HG03196 (cell line): ENCODE data around the gene LTBP2.

Source experiments
- ATAC-seq: cut with Tn5 transposase; IDR thresholded peaks from one replicate; pipeline ENCODE4 v1.9.1; 2021; ENCODE audit not compliant: unreplicated experiment

LTBP2 gene

DNA sequence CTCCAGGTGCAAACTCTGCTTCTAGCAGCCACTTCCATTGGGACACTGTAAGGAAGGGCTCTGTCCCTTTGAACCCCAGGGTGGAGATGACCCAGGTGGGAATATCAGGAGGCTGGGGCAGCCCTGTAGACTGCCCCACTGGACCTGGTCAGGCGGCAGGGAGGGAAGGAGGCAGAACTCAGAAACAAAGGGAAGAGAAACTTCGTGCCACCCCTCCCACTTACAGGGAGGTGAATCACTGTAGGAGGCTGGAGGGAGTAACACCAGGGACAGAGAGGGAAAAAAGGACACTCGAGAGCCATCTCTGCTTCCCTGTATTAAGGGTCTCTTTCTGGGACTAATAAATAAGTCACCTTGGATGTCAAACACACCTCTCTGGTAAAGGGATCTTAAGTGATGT lies 81.0 kb downstream of the LTBP2 start:
- no peak for ATAC-seq

DNA sequence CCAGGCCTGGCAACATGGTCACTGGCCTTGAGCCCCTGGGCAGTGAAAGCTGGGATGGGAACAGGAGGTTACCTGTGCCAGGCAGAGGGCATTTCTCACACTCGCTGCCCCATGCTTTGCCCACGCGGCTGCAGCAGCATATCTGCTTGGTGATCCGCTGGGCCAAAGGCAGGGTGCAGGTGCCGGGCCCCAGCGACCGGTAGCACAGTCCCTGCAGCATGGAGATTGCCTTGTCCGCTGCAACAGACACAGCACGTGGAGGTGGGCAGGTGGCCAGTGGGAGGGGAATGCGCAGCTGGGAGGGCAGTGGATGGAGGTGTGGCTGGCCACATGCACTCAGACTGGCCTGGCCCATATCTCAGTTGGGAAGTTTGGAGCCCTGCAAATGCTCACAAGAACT lies 83.2 kb downstream of the LTBP2 start:
- ATAC-seq = no peak

DNA sequence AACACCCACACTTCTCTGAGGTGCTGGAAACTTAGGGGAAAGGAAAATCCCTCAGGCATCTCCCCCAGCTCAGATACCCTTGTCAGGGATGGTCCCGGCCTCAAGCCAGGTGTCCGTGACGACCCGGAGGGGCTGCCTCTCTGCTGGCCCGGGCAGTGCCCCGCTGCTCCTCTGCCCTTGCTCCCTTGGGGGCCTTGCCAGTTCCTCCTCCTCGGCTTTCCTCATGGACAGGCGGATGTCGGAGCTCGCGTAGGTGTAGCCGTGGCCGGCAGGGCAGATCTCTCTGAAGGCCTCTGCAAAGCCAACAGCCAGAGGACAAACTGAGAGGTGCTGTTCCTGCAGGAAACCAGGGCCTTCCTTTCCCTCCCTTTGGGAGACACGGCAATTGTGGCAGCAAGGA lies 83.6 kb downstream of the LTBP2 start:
- ATAC-seq = no peak

DNA sequence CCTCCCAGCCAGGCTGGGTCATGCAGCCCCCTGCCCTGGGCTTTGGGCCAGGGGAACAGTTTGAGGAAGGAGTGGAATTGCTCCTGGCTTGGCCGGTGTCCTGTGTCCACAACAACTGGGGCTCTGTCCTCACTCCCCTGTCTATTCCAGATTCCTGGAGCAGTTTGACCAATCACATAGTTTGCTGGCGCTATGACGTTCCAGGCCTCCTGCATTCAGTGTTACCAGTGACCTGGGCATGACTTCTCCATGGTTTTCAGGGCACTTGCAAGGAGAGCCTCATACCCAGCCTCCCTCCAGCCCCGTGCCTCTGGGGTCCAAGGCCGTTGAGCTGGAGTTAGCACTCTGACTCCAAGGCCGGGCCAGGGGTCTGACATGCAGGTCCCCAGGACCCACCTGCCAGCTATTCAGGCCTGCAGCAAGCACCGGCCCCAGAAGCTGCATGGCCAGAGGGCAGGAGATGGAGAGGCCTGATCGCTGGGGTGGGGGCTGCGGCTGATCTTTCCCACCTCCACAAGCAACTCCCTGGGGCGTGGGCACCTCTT lies 84.2 kb downstream of the LTBP2 start:
- no peak for ATAC-seq

DNA sequence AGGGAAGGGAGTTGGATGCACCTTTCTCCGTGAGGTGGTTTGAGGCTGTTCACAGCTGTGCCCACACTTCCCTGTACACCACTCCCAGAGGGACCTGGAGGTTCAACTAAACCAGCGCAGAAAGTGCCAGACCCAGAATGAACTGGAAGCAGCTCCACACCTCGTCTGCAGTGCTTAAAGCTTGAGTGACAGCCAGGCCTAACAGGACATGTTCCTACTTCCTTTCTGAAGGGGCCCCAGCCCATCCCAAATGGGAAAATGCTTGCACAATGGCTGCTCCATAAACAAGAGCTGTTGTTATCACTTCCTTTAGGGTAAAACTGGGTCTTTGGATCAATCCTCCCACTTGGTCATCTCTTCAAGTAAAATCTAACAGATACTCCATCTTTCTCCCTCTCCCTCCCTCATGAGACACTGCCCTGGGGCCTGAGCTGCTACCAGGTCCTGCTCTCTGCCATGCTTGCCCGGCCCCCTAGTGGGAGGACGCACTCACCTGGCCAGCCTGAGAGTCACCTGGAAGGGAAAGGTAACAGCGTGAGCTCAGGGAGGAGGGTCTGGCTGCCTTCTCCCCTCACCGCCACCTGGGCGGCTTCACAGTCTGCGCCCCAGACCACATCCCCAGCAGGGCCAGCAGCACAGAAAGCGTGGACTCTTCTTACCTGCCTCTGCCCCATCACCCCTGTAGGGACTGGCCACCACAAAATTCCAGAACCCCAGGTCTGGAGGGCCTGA lies 85.0 kb downstream of the LTBP2 start:
- ATAC-seq = no peak

DNA sequence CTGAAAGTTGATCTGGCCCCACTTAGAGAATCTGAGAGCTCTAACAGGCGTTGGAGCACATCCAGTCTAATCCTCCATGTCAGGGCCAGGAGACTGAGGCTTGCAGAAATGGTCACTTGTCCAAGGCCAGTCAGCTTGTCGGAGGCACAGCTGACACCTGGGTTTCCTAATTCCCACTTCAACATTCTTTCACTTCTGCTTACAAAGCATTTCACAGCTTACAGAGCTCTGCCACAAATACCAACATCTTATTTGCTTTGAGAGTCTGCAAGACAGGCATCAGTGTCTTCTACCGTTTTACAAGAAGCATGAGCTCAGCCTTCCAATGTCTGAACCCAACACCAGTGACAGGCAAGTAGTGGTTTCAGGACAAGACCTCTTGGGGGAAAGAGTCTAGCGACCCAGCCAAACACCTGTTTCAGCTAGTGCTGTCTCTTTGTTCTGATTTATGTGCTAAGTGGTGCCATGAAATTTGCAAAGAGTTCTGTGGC lies 86.6 kb downstream of the LTBP2 start:
- no peak for ATAC-seq

DNA sequence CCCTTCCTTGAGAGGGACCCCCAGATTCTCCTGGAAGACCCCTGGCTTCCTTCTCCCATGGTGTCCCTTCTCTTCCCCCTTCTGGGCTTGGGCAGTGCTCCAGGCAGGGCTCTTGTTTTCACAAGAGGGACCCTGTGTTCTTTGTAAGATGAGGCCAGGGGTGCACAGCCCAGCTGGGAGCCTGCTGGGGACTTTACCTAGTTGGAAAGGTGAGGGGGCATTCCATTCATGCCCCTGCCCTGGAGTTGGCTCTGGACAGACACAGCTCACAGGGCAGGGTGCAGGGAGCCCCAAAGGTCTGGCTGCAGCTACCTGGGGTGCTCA lies 87.3 kb downstream of the LTBP2 start:
- ATAC-seq = no peak

DNA sequence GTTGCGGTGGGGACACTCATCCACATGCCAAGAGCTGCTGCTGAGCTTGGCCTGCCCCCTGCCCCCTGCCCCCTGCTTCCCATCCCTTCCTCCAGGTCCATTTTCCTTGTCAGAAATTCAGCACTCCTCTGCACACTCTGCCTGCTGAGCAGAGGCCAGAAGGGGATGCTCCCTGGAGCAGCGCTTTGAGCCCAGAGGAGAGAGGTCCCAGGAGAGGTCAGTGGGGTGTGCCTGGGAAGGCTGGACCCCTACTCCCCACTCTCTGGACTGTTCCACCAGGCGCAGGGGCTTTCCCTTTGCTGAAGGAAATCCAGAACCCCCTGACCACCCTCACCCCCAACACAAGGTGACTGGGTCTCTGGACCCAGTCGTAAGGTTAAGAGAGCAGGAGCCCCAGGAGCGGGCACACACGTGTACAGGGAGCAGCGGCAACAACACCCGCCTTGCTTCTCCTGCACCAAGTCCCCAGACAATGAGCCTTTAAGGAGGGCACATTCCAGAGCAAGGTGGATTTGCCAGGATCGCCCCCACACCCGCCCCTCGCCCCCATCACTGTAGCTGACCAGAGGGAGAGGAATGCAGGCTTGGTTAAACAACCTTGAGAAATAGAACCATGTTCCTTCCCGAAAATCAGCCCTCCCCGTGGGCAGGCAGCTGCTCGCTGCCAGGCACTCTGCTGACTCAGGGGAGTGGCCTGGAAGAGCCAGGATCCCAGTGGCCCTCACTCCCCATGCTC lies 87.8 kb downstream of the LTBP2 start:
- ATAC-seq = no peak

DNA sequence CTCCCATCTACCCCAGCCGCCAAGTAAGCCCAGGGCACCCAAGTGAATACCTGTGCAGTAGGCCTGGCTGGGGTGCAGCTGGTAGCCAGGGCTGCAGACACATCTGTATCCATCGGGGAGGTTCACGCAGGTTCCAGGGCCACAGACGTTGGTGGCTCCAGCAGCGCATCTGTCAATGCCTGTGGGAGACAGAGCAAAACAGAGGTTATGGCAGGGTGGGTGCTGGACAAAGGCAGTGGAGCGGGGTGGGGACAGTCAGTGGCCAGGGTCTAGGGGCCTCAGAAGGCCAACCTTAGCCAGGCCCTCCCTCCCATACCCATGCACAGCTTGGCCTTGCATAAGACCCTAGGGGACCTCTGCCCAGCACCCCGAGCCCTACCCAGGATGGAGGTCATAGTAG lies 89.3 kb downstream of the LTBP2 start:
- ATAC-seq = no peak

DNA sequence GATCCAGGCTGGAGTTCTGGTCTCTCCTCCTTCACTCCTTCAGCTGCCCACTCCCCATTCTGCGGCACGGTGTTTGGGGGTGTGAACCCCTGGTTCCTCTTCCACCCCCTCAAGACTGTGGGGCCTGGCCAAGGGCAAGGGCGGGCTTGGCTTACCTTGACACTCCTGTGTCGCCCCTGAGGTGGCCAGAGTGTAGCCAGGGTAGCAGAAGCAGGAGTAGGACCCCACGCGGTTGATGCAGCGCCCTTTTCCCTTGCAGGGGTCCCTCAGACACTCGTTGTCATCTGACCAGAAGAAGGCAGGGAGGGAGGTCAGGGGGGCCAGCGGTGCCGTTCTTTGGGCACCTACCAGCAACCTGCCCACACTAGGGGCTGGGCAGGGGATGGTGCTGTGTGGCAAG lies 90.3 kb downstream of the LTBP2 start:
- ATAC-seq = no peak

DNA sequence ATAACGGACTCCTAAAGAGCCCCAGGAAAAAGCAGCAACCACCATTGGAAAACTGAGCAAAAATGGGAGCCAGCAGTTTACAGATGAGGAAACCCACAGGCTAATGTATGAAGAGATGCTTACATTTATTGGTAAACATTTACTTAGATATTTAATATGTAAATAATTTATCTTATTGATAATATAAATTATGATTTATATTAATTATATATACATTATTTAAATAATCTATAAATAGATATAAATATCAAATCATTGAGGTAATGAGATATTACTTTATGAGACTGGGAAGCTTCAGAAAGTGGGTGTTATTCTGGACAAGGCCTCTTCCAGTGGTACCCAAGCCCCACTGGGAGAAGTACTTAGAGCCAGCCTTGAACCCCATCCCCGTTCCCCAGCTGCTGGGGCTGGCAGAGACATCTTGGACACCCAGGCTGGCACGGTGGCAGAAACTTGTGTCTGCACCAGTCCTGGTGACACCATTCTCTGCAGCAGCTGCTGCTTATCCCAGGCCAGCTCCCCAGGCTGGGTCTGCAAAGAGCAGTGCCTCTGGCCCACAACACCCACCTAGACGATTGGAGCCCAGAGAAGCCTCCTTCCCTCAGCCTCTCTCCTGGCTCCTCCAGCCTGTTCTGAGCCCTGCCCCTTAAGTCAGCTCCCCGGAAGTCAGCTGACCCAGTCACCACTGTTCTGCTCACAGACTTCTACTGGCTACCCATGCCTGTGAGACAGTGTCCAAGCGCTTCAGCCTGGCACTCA lies 92.5 kb downstream of the LTBP2 start:
- no peak for ATAC-seq

DNA sequence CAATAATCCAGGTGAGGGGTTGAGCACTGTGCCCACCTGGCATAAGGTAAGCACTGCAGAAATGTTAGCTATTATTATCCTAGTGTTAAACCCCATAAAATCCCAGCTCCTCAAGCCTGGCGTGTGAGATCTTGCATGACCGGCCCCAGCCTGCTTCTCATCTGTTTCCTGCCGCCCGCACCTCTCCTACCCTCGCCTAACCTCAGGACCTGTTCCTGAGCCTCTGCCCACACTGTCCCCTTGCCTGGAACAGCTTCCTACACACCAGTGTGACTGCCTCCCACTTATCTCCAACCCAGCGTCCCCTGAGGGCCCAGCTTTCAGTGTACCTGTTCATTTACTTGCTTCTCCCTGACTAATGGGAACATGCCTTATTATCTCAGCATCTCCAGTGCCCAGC lies 93.8 kb downstream of the LTBP2 start:
- ATAC-seq = no peak

DNA sequence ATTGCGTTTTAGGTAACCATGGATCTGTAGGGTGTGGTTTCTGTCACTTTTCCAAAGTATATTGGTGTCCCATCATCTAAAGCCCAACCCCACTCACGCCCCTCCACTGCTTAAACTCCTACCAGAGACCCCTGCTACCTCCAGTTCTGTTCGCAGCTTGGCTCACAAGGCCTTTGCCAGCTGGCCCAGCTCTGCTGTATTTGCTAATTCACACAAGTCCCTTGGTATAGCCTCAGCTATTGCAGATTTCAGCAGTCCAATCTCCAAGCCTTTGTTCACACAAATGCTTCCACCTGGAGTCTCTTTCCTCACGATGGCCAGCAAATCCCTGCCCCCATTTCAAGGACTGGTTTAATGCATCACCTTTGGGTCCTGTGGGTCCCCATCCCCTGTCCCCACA lies 94.3 kb downstream of the LTBP2 start:
- no peak for ATAC-seq

DNA sequence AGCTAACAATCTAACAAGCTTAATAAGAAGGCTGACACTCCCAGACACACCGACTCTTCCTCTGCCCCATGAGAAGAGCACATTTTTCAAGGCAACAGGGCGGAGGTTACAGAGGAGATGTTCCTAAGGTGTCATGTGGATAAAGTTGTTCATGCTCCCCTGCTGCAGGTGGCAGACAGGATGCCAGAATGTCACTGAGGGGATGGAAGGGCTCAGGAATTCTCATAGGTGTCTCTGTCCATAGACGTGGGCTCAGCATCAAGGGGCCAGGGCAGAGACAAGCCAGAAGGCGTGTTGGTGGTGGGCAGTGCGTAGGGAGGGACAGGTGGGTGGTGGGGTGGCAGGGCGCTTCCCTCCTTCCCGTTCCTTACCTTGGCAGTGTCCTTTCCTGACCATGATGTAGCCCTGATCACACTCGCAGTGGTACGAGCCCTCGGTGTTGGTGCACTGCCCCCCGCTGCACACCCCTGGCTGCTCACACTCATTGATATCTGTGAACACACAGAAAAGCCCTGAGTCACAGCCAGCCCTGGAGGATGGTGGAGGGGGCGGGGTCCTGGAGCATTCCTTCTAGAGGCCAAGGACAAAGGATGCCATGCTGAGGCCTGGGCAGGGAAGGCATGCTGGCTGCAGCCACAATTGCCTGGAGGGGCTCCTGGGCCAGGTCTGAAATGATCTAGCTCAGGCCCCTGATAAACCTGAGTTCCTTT lies 95.4 kb downstream of the LTBP2 start:
- no peak for ATAC-seq

DNA sequence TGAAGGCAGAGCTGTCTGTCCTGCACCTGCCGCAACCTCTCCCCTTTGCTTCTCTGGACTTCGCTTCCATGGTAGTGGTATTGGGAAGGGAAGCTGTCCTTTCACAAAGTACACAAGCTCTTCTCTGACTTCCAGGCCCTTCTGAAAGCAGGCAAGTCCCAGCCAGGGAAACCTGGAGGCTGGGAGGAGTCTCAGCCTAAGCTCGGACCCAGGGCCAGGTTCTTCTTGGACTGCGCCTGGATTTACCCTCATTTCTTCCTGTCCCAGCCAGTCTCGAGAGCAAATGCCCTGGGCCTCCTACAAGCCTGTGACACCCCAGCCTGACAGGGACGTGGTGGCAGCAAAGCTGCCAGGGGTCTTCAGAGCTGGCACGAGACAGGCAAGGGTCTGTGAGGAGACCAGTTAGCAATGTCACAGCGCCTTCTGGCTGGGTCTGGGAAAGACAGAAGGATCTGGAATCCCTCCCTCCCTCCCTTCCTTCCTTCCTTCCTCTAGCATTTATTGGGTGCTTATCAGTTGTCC lies 96.1 kb downstream of the LTBP2 start:
- ATAC-seq = no peak

DNA sequence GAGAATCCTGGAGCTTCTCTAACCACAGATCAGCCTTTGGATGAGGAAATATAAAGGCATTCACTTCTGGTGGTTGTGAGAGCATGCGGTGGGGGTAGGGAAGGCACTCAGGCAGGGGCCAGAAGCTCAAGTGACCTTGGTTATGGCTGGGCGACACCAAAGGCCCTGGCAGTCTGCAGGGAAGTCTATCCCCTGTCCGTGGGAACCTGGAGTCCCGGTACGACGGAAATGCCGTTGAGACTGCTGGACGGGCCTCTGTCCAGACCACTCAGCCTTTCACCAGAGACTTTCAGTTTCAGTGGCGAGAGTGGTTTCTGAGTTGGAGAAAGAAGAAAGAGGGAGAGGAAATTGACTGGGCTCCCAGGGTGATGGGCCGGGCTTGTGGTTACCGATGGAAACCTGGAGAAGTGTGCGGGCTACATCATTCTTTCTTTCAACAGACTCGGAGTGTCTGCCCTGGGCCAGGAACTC lies 97.5 kb downstream of the LTBP2 start:
- no peak for ATAC-seq

DNA sequence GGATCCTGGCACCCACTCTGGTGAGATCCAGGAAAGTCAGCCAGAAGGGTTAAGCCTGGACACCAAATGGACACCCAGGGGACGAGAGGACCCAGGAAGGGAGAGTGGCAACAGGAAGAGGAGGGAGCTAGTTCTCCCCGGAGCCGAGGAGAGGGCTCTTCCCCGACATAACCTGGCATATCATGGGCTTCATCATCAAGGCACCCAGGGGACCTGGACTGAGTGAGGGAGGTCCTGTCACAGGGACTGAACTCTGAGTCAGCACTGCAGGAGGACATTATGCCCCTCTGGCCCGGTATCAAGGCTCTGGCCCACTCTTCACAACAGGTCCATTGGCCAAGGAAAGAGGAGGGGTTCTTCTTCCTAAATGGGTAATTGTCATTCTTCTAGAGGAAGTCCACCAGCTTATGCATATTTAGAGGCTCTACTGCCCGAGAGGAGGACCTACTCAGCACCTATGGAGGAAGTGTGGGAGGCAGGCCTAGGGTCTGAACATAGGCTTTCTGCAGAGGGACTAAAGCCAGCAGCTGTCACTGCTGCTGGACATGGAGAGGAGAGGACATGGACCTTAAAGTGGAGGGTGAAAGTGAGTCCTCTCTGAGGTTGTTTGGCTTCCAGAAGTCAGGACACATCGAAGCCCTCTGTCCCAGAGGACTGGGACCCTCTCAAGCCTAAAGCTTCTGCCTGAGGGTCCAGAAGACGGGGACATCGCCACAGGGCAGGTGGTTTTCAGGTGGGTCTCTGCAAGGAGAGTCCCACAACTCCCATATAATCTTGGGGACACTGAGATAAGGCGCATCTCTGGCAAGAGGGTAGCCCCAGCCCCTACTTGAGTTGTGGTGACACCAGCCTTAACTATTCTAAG lies 99.8 kb downstream of the LTBP2 start:
- no peak for ATAC-seq

DNA sequence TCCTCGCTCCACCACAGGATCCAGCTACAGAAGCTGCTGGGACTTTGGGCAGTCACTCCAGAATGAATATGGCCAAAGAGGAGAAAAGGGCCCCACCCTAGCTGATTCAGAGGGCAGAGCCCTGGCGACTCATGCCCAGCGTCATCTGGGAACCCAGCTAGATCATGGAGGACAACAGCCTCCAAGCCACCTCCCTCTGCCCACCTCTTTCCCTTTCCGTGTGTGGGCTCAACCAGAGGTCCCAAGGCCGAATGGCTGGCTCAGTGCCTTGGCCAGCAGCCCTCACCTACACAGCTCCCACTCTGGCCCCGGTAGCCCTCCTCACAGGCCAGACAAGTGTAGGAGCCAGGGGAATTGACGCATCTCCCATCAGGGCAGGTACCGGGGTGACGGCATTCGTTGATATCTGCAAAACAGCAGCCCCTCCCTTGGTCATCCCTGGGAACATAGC lies 101.1 kb downstream of the LTBP2 start:
- no peak for ATAC-seq

DNA sequence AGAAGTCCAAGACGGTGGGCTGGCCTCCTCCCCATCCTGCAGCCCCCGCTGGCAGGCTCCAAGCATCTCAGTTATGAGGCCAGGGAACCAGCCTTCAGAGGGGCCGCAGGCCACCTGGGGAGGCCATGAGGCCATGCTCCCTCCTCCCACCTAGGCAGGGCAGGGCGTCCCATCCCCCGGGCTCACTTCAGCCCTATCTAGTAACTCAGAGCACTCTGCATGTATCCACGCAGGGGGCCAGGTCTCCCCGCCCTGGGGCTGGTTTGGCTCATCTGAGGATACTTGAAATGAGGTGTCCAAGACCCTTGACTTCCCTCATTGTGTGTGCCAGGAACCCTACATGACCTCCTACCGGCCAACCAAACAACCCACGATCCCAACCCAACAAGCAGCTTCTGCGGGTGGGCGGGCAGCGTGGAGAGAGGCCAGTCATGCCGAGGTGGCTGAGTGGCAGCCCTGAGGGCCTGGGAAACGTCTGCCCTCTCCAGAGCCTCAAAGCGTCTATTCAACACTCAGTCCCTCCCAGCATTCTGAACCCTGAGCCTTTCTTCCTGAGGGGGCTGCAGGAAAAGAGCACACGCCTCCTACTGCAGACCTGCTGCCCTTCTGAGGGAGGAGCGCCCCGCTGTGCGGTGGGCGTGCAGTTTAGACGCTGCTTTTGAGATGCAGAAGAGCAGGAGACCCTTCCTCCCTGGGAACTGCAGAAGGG lies 101.7 kb downstream of the LTBP2 start:
- ATAC-seq = no peak
